Stomach (tissue), 4 donors: ENCODE measurements around the gene MAPRE3.

ENCODE experiments used
- EP300 ChIP-seq: sonication (generic); formaldehyde crosslinking; IDR thresholded peaks from one replicate; pipeline ENCODE4 v1.6.1; 2017; ENCODE audit warnings: antibody characterized with exemption
- POLR2A ChIP-seq, 4 donors: fragments of 450-650 bp; IDR thresholded peaks; one replicate each; pipeline ENCODE4 v1.6.1; 2016; ENCODE audit warnings: antibody characterized with exemption in 4 of 4, control low read depth in 2 of 4, mild to moderate bottlenecking in 1 of 4, moderate library complexity in 1 of 4
- POLR2AphosphoS5 ChIP-seq, 3 donors: sonication (generic); formaldehyde crosslinking; IDR thresholded peaks; one replicate each; pipeline ENCODE4 v1.6.1; 2016; ENCODE audit warnings: antibody characterized with exemption in 3 of 3
- TF ChIP-seq, protein P1 (sequence below), 7 experiments: fragments of 450-650 bp in 4 of 7; fragments of 200-600 bp in 3 of 7; sonication (generic) in 3 of 7; IDR thresholded peaks; one replicate each; pipeline ENCODE4 v1.5.1; 2016 to 2019; ENCODE audit warnings: antibody characterized with exemption in 7 of 7, control low read depth in 2 of 7, mild to moderate bottlenecking in 1 of 7

DNA sequence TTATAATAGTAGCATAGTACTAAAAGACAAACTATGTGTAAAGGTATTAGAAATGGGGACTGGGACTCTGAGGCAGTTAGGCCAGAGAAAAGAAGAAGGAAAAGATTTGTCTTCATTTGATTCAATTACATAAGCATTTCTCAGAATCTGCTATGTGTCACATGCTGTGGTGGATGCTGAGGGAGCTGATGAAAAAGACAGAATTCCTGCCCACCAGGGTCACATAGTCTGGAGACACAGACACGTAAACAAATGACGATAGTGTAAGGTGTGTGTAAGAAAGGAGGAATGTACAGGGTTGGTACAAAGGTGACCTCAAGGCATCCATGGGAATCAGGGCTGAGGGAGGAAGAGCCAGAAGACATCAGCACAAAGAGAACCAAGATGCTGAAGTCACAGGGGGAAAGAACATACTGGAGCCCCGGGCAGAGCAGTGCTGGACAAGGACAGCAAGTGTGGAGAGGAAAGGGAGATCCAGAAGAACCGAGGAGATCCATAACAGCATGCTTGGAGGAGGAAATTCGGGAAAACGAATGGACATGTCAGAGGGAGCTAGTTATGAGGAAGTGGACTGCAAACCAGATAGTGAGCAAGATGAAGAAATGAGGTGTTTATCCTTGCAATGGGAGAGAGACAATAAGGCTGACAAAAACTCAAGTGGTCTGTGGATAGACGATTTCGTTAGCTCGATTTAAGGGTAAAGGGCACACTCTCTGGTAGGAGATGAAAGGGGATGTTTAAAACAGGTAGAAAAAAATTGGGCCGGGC is 1.2 kb upstream of the MAPRE3 start:
- TF ChIP-seq, protein P1, sequence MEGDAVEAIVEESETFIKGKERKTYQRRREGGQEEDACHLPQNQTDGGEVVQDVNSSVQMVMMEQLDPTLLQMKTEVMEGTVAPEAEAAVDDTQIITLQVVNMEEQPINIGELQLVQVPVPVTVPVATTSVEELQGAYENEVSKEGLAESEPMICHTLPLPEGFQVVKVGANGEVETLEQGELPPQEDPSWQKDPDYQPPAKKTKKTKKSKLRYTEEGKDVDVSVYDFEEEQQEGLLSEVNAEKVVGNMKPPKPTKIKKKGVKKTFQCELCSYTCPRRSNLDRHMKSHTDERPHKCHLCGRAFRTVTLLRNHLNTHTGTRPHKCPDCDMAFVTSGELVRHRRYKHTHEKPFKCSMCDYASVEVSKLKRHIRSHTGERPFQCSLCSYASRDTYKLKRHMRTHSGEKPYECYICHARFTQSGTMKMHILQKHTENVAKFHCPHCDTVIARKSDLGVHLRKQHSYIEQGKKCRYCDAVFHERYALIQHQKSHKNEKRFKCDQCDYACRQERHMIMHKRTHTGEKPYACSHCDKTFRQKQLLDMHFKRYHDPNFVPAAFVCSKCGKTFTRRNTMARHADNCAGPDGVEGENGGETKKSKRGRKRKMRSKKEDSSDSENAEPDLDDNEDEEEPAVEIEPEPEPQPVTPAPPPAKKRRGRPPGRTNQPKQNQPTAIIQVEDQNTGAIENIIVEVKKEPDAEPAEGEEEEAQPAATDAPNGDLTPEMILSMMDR (IDR thresholded peaks at IDR 0.05), result no peak
- no peak for TF ChIP-seq POLR2A (IDR thresholded peaks at IDR 0.05)
- no peak for TF ChIP-seq POLR2AphosphoS5 (IDR thresholded peaks at IDR 0.05)
- no peak for TF ChIP-seq EP300
